GM21526 (cell line): Measurements from ENCODE around the gene LRRC39.
"Not testable (repeated sequence)": the region's sequence is repeated elsewhere in the genome, so short reads cannot be mapped to it uniquely, and the experiment has no call there.

Source experiments
- ATAC-seq: cut with Tn5 transposase; IDR thresholded peaks from one replicate; pipeline ENCODE4 v1.9.1; 2021; ENCODE audit warnings: moderate library complexity; ENCODE audit not compliant: unreplicated experiment, low FRiP score

The LRRC39 gene

DNA sequence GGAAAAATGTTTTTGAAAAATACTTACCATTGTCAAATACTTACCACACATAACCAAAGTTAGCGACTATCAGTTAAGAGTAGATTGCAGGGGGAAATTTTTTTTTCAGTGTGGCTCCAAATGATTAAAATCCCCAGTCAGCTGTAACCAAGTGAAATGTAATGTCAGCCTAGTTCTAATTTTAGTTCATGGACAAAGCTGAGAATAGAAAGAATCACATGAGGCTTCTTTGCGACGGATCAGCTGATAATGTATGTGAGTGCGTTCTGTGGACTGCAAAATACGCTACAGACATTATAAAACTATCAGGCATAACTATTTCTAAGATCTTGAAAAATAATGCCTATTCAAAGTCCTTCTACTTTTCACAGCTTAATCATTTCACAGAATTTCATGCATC, at the start of gene LRRC39:
LRRC39 (minus strand) TSS at position 166 of the 400 bp plus-strand sequence. CDS start 9,740 bp downstream, outside the sequence.
- no peak for ATAC-seq

GRCh38 chr1:100222428-100222827, 44.4 kb upstream of the LRRC39 start:
- ATAC-seq: no peak

DNA sequence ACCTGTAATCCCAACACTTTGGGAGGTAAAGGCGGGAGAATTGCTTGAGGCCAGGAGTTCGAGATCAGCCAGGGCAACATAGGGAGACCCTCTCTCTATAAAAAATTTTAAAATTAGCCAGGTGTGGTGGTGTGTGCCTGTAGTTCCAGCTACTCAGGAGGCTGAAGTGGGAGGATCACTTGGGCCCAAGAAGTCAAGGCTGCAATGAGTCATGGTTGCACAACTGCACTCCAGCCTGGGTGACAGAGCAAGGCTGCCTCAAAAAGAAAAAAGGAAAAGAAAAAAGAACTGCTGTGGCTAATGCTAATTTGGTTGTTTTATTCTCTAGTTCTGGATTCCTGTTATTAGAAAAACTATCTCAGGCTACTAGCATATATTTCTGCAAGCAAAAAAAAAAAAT, 41.8 kb upstream of the LRRC39 start:
- no peak for ATAC-seq

- ATAC-seq: no peak
These were observed 41.4 kb upstream of the LRRC39 start for GRCh38 chr1:100219457-100219856.

DNA sequence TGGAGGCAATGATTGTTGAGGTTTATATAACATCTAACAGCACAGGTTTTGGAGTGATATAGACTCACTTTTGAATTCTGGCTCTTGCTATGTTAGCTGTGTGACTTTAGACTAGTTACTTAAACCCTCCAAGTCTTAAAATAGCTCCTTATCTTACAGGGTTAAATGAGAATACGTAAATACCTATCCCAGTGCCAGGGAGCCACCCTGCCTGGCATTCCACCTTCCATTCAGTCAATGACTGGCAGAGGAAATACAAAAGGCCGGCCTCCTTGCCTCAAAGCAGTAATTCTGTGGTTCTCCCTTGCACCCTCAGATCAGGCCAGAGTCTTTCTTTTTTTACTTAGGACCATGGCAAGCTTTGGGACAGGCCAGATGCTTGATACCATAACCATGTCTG, 39.8 kb upstream of the LRRC39 start:
- ATAC-seq: no peak

DNA sequence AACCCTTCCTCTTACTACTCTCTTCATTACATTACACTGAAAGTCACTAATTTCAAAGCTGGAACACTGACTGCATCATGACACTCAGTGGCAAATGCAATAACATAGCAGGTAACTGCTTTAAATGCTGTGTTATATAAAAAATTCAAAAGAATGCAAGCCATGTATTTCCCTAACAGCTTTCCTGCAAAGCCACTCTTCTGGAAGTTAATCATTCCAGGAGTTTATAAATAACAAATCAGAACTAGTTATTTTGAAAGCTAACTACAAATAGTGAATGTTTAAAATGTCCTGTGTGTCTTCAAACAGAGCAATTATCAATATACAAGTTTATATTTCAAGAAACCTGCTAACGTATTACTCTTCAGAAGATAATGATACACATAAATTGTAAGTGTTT, 37.0 kb upstream of the LRRC39 start:
- no peak for ATAC-seq

DNA sequence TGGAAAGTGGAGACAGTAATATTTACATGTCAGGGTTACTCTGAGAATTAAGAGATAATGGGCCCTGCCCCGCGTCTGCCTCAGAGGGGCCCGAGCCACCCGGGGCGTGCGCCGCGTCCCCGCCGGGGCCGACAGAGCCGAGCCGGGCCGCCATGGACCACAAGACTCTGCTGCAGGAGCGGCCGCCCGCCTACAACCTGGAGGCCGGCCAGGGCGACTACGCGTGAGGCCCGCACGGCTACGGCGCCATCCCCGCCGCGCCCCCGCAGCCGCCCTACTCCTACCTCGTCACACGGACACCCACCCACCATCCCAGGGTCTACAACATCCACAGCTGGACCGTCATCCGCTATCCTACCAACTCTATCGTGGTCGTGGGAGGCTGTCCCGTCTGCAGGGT, 35.1 kb upstream of the LRRC39 start:
- no peak for ATAC-seq

DNA sequence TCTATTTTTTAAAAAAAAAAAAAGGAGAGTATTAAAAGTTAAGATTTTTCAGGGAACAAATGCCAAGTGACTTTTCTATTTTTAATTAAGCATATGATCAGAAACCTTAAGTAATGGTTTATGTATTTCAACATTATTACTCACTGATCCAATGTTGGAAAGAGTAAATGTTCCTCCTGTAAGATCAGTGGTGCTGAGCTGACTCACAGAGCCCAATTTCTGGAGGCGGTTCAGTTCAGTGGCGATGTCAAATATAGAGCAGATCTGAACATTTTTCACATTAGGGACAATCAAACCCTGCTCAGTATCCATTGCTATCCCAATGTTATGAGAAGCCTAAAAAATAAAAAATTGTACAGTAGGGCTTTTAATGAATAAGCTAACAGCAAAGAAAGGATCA, 28.2 kb upstream of the LRRC39 start:
- no peak for ATAC-seq

- not testable (repeated sequence) for ATAC-seq
These were observed 27.5 kb upstream of the LRRC39 start for GRCh38 chr1:100205593-100205992.

- ATAC-seq: not testable (repeated sequence)
These were observed 27.0 kb upstream of the LRRC39 start for GRCh38 chr1:100205103-100205502.

GRCh38 chr1:100202703-100203102, 24.6 kb upstream of the LRRC39 start:
- ATAC-seq: not testable (repeated sequence)

DNA sequence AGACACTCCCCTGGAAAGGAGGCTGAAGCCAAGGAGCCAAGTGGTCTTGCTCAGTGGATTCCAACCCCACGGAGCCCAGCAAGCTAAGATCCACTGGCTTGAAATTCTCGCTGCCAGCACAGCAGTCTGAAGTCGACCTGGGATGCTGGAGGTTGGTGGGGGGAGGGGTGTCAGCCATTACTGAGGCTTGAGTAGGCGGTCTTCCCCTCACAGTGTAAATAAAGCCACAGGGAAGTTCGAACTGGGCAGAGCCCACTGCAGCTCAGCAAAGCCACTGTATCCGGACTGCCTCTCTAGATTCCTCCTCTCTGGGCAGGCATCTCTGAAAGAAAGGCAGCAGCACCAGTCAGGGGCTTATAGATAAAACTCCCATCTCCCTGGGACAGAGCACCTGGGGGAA, 22.0 kb upstream of the LRRC39 start:
- ATAC-seq: not testable (repeated sequence)

- ATAC-seq: no peak
These were observed 20.5 kb upstream of the LRRC39 start for GRCh38 chr1:100198596-100198995.

DNA sequence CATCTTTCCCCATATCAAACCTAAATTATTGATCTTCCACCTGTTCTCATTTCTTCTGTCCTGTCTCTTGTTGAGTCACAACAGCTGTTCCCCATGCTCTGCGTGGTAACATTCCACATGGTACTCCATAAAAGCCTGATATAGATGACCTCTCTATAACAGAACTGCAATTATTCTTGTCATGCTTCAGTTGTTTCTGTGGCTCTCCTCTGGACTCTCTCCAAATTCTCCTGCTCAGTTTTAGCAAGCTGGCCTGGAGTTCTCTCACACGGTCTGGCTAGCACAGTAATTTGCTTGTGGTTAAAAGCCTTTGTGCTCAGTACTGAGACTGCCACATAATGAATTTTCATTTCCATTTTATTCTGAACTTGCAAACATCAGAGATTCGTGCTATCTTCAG, 10.6 kb upstream of the LRRC39 start:
- ATAC-seq: no peak

- no peak for ATAC-seq
These were observed 9.9 kb upstream of the LRRC39 start for GRCh38 chr1:100187912-100188311.

GRCh38 chr1:100184536-100184935, 6.5 kb upstream of the LRRC39 start:
- ATAC-seq: peak; percentile 62

DNA sequence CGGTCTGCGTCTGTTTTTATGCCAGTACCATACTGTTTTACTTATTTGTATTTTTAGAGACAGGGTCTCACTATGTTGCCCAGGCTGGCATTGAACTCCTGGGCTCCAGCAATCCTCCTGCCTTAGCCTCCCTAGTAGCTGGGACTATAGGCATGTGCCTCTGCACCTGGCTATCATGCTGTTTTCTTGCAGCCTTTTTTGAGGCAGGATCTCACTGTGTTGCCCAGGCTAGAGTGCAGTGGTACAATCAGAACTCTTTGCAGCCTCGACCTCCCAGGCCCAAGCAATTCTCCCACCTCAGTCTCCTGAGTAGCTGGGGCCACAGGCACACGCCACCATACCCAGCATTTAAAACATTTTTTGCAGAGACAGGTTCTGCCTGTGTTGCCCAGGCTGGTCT, 5.3 kb upstream of the LRRC39 start:
- no peak for ATAC-seq

- no peak for ATAC-seq
These were observed 588 bp downstream of the LRRC39 start for GRCh38 chr1:100177295-100178041.

DNA sequence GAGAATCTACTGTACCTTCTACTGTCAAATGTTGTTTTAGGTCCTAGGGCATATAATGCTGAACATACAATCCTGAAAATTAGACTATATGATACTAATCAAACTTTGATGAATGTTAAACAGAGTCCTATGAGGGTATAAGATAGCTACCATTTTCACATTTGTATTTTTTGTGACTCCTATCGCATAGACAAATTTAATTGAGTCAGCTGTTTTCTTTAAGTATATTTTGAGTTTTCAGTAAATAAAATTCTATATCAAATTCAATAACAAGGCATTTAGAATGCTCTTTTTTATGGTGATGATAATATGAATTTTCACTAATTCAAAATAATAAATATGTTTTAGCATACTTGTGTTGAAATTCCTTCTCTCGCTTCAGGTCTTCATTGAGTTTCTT, 10.0 kb downstream of the LRRC39 start:
- no peak for ATAC-seq

DNA sequence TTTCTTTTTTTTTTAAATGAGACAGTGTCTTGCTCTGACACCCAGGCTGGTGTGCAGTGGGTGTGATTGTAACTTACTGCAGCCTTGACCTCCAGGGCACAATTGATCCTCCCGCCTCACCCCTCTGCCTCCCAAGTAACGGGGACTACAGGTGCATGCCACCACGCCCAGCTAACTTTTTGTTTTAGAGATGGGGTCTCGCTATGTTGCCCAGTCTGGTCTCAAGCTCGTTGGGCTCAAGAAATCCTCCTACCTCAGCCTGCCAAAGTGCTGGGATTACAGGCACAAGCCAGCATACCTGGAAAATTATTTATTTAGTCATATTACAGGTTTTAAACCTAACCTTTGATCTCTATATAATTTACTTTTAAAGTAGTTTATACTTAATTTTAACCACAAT, 13.4 kb downstream of the LRRC39 start:
- no peak for ATAC-seq

GRCh38 chr1:100164216-100164615, 13.8 kb downstream of the LRRC39 start:
- ATAC-seq: no peak

- no peak for ATAC-seq
These were observed 15.2 kb downstream of the LRRC39 start for GRCh38 chr1:100162881-100163280.

GRCh38 chr1:100152271-100152670, 25.8 kb downstream of the LRRC39 start:
- ATAC-seq: peak; percentile 91
